ENCODE data around the gene PARP6.
"Not testable (repeated sequence)": the region's sequence is repeated elsewhere in the genome, so short reads cannot be mapped to it uniquely, and the experiment has no call there.

Gene PARP6

DNA sequence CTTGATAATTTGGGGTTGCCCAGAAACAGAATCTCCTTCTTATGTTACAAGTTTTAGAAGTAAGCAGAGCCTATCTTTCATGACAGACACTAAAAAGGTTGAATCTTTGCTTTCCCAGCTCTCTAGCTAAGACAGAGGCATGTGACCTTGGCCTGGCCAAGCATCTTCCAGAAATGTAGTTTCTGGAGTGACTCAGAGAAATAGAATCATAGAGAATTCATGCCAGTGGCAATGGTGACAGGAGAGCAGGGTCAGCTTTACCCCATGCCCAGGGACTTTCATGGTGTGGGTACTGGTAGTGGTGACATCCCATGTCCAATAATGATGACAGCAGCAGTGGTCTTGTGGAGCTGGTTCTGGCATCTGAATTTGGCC lies 4.0 kb upstream of the PARP6 start:
- Histone ChIP-seq H3K9me3 (ENCODE audit: control insufficient read depth, insufficient read depth, low read length) (no peaks in the 10 kb centered on the region), H3K9ac (ENCODE audit: low read depth, low read length) (no peak overlapping the region), H3K4me1 (ENCODE audit: control insufficient read depth, insufficient read depth, low read length) (peaks cover 8% of the 10 kb centered on the region), H3K4me3 (ENCODE audit: low read depth, low read length) (no peak overlapping the region), H3K36me3 (ENCODE audit: control insufficient read depth, insufficient read depth, low read length) (no peaks in the 10 kb centered on the region), H3K27ac (ENCODE audit: low read depth, low read length) (no peak overlapping the region), H3K27me3 (ENCODE audit: control insufficient read depth, insufficient read depth, low read length) (0 out of 2 replicates have a peak, but pooled peaks cover 7% of the 10 kb centered on the region)

DNA sequence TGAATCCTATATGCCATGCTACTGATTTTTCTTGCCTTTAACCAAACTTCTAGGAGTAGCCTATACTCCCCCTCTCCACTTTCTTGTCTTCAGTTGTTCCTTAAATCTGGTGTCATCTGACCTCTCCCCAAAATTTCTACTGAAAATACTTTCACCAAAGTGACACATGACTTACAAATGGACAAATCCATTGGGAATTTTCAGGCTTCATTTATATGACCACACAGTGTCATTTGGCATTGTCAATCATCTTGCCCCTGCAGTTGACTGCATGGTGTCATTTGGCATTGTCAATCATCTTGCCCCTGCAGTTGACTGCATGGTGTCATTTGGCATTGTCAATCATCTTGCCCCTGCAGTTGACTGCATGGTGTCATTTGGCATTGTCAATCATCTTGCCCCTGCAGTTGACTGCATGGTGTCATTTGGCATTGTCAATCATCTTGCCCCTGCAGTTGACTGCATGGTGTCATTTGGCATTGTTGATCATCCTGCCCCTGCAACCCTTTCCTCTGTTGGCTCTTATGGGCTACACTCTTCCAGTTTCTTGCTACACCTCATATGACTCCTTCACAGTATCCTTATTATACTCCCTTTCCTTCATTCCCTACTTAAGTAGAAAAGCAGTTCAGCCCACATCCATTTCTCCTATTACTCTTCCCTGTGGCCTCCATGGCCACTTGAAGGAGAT lies 3.4 kb upstream of the PARP6 start:
- not testable (repeated sequence) for H3K27ac ChIP-seq (ENCODE audit: low read depth, low read length); H3K36me3 ChIP-seq (ENCODE audit: control insufficient read depth, insufficient read depth, low read length); H3K4me3 ChIP-seq (ENCODE audit: low read depth, low read length); H3K9ac ChIP-seq (ENCODE audit: low read depth, low read length); H3K9me3 ChIP-seq (ENCODE audit: control insufficient read depth, insufficient read depth, low read length); H3K4me1 ChIP-seq (ENCODE audit: control insufficient read depth, insufficient read depth, low read length); H3K27me3 ChIP-seq (ENCODE audit: control insufficient read depth, insufficient read depth, low read length)

DNA sequence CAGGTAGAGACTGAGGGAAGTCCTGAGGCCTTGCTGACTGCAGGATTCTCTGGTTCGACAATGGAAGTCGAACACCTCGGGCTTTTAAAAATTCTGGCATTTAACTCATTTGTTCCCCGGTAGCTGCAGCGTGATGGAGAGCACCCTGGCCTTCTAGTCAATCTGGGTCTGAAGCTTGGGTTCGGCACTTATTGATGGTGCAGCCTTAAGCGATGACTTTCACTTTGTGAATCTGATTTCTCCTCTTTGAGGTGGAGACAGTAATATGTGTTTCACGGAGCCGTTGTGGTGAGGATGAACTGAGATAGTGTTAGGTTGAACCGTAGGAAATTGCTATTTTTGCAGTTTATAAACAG lies 621 bp upstream of the PARP6 start:
- peaks cover 14% of the 10 kb centered on the region for H3K36me3 ChIP-seq (ENCODE audit: control insufficient read depth, insufficient read depth, low read length)
- H3K4me1 ChIP-seq (ENCODE audit: control insufficient read depth, insufficient read depth, low read length): peaks cover 8% of the 10 kb centered on the region
- no peak overlapping the region for H3K27ac ChIP-seq (ENCODE audit: low read depth, low read length)
- no peaks in the 10 kb centered on the region for H3K9me3 ChIP-seq (ENCODE audit: control insufficient read depth, insufficient read depth, low read length)
- H3K4me3 ChIP-seq (ENCODE audit: low read depth, low read length): peak overlapping the region; percentile 80
- peak overlapping the region; percentile 22; the same call in 1 of the 2 replicates for H3K9ac ChIP-seq (ENCODE audit: low read depth, low read length)
- H3K27me3 ChIP-seq (ENCODE audit: control insufficient read depth, insufficient read depth, low read length): 0 out of 2 replicates have a peak, but pooled peaks cover 7% of the 10 kb centered on the region

DNA sequence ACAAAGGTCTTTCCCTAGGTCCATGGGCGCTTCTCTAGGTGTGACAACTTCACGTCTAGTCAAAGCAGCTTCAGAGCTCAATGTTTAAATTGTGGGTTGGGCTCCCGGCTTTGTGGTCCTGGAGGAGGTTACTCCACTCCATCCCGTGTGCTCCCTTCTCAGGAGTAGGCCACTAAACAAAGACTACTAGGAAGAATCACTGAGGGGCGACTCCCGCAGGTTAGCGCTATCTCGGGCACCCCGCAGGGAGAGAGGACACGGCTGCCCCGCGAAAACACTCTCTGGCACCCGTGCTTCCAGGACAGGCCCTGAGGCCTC lies 500 bp downstream of the PARP6 start:
- Histone ChIP-seq H3K9ac (ENCODE audit: low read depth, low read length) (peak overlapping the region; percentile 58), H3K4me3 (ENCODE audit: low read depth, low read length) (peak overlapping the region; percentile 80), H3K36me3 (ENCODE audit: control insufficient read depth, insufficient read depth, low read length) (peaks cover 23% of the 10 kb centered on the region), H3K4me1 (ENCODE audit: control insufficient read depth, insufficient read depth, low read length) (peaks cover 8% of the 10 kb centered on the region), H3K9me3 (ENCODE audit: control insufficient read depth, insufficient read depth, low read length) (no peaks in the 10 kb centered on the region), H3K27ac (ENCODE audit: low read depth, low read length) (peak overlapping the region; percentile 73), H3K27me3 (ENCODE audit: control insufficient read depth, insufficient read depth, low read length) (0 out of 2 replicates have a peak, but pooled peaks cover 7% of the 10 kb centered on the region)

GRCh38 chr15:72271221-72271620 lies 1.1 kb downstream of the PARP6 start:
- peak overlapping the region; percentile 80 for H3K4me3 ChIP-seq (ENCODE audit: low read depth, low read length)
- no peaks in the 10 kb centered on the region for H3K9me3 ChIP-seq (ENCODE audit: control insufficient read depth, insufficient read depth, low read length)
- H3K27ac ChIP-seq (ENCODE audit: low read depth, low read length): no peak overlapping the region
- H3K36me3 ChIP-seq (ENCODE audit: control insufficient read depth, insufficient read depth, low read length): peaks cover 29% of the 10 kb centered on the region
- H3K27me3 ChIP-seq (ENCODE audit: control insufficient read depth, insufficient read depth, low read length): 0 out of 2 replicates have a peak, but pooled peaks cover 3% of the 10 kb centered on the region
- H3K4me1 ChIP-seq (ENCODE audit: control insufficient read depth, insufficient read depth, low read length): peaks cover 8% of the 10 kb centered on the region
- no peak overlapping the region for H3K9ac ChIP-seq (ENCODE audit: low read depth, low read length)

DNA sequence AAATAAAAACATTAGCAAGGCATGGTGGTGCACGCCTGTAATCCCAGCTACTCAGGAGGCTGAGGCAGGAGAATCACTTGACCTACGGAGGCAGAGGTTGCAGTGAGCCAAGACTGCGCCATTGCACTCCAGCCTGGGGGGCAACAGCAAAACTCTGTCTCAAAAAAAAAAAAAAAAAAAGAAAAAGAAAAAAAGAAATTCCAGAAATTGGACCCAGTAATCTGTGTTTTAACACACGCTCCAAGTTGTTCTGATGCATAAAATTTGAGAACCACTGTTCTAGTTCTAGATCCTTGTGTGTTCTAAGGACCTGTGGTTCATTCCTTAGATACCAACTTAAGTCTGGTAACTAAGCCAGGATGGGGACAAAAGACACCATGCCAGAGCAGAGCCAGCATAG lies 2.6 kb downstream of the PARP6 start:
- Histone ChIP-seq H3K4me3 (ENCODE audit: low read depth, low read length) (no peak overlapping the region), H3K27me3 (ENCODE audit: control insufficient read depth, insufficient read depth, low read length) (no peaks in the 10 kb centered on the region), H3K27ac (ENCODE audit: low read depth, low read length) (no peak overlapping the region), H3K36me3 (ENCODE audit: control insufficient read depth, insufficient read depth, low read length) (peaks cover 44% of the 10 kb centered on the region), H3K9ac (ENCODE audit: low read depth, low read length) (no peak overlapping the region), H3K9me3 (ENCODE audit: control insufficient read depth, insufficient read depth, low read length) (no peaks in the 10 kb centered on the region), H3K4me1 (ENCODE audit: control insufficient read depth, insufficient read depth, low read length) (peaks cover 8% of the 10 kb centered on the region)

GRCh38 chr15:72265031-72265430 lies 7.3 kb downstream of the PARP6 start:
- no peak overlapping the region for H3K27ac ChIP-seq (ENCODE audit: low read depth, low read length)
- H3K9me3 ChIP-seq (ENCODE audit: control insufficient read depth, insufficient read depth, low read length): no peaks in the 10 kb centered on the region
- H3K27me3 ChIP-seq (ENCODE audit: control insufficient read depth, insufficient read depth, low read length): no peaks in the 10 kb centered on the region
- H3K9ac ChIP-seq (ENCODE audit: low read depth, low read length): no peak overlapping the region
- H3K4me1 ChIP-seq (ENCODE audit: control insufficient read depth, insufficient read depth, low read length): no peaks in the 10 kb centered on the region
- H3K36me3 ChIP-seq (ENCODE audit: control insufficient read depth, insufficient read depth, low read length): peaks cover 82% of the 10 kb centered on the region
- H3K4me3 ChIP-seq (ENCODE audit: low read depth, low read length): no peak overlapping the region

GRCh38 chr15:72252663-72253299 lies 19.6 kb downstream of the PARP6 start:
- no peaks in the 10 kb centered on the region for H3K9me3 ChIP-seq (ENCODE audit: control insufficient read depth, insufficient read depth, low read length)
- H3K36me3 ChIP-seq (ENCODE audit: control insufficient read depth, insufficient read depth, low read length): peaks cover 93% of the 10 kb centered on the region
- H3K27ac ChIP-seq (ENCODE audit: low read depth, low read length): no peak overlapping the region
- no peaks in the 10 kb centered on the region for H3K4me1 ChIP-seq (ENCODE audit: control insufficient read depth, insufficient read depth, low read length)
- no peak overlapping the region for H3K9ac ChIP-seq (ENCODE audit: low read depth, low read length)
- H3K4me3 ChIP-seq (ENCODE audit: low read depth, low read length): no peak overlapping the region
- H3K27me3 ChIP-seq (ENCODE audit: control insufficient read depth, insufficient read depth, low read length): no peaks in the 10 kb centered on the region

DNA sequence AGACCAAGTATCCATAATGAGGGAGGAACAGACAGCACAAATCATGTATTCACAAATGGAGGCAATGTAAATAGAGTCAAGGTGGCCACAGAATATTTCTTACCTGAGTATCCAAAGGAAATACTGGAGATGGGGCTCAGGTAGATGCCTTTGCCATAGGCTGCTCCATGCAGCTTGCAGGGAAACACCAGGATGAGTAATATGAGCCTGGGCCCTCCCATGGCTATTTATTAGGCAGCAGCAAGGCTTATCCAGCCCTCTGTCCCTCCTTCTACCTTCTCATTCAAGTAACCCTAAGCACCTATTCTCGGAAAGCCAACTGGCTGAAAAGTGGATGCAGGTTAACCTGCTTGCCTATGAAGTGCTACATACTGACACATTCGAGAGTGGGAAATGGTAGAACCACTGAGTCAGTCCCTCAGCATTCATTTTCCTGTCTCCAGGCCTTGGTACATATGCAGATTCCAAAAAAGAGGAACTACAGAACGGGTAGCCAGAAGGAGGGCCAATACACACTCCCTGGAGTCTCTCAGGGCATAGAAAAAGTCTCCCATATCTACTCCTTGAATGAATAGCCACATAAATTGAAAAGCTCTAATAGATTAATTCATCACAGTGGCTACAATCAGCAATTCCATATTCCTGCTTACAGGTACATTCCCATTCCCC lies 23.1 kb downstream of the PARP6 start:
- H3K4me3 ChIP-seq (ENCODE audit: low read depth, low read length): no peak overlapping the region
- H3K27me3 ChIP-seq (ENCODE audit: control insufficient read depth, insufficient read depth, low read length): peaks cover 15% of the 10 kb centered on the region
- no peak overlapping the region for H3K9ac ChIP-seq (ENCODE audit: low read depth, low read length)
- no peaks in the 10 kb centered on the region for H3K9me3 ChIP-seq (ENCODE audit: control insufficient read depth, insufficient read depth, low read length)
- no peaks in the 10 kb centered on the region for H3K4me1 ChIP-seq (ENCODE audit: control insufficient read depth, insufficient read depth, low read length)
- peaks cover 72% of the 10 kb centered on the region for H3K36me3 ChIP-seq (ENCODE audit: control insufficient read depth, insufficient read depth, low read length)
- no peak overlapping the region for H3K27ac ChIP-seq (ENCODE audit: low read depth, low read length)

DNA sequence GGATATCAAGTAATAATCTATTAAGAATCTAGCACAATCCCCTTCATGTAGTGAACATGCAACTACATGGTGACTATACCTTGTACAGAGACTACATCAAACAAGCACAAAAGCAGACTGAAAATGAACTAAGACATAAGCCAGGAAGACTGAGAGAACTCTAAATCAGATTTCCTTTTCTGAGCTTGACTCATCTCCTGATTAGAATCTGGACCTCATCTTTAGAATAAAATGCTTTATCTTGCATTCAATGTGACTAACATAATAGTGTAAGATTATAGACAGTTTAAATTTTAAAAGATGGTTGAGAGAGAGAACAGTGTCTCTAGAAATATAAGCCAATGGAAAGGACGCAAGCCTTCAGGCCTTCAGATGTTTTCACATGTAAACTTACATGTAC lies 23.8 kb downstream of the PARP6 start:
- Histone ChIP-seq H3K4me1 (ENCODE audit: control insufficient read depth, insufficient read depth, low read length) (peaks cover 2% of the 10 kb centered on the region; the same call in 1 of the 2 replicates), H3K27me3 (ENCODE audit: control insufficient read depth, insufficient read depth, low read length) (peaks cover 23% of the 10 kb centered on the region), H3K27ac (ENCODE audit: low read depth, low read length) (no peak overlapping the region), H3K4me3 (ENCODE audit: low read depth, low read length) (no peak overlapping the region), H3K9ac (ENCODE audit: low read depth, low read length) (no peak overlapping the region), H3K36me3 (ENCODE audit: control insufficient read depth, insufficient read depth, low read length) (peaks cover 72% of the 10 kb centered on the region), H3K9me3 (ENCODE audit: control insufficient read depth, insufficient read depth, low read length) (no peaks in the 10 kb centered on the region)

DNA sequence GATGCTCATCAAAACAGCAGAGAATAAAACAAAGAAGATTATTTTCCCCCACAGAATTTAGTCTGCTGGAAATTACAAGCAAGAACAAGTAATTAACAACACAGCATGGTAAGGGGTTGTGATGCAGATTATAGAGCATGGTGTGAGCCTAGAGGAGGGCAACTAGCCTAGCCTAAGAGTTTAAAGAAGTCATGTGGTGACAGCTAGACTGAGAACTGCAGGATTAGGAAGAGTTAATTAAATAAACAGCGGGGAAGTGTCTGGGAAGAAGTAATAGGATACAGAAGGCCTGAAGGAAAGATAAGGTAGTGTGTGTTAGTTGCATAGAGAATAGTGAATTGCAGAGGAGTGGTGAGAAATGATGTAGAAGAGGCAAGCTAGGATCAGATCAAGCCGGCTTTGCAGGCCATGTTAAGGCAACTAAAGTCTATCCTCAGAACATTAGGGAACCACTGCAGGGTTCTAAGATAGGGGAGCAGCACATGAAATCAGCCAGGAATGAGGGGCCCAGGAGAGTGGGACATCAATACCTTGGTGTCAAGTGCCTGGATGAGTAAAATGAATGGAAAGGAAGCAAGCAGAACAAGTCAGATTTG lies 29.5 kb downstream of the PARP6 start:
- no peak overlapping the region for H3K4me3 ChIP-seq (ENCODE audit: low read depth, low read length)
- H3K27ac ChIP-seq (ENCODE audit: low read depth, low read length): peak overlapping the region; percentile 49
- no peak overlapping the region for H3K9ac ChIP-seq (ENCODE audit: low read depth, low read length)
- no peaks in the 10 kb centered on the region for H3K9me3 ChIP-seq (ENCODE audit: control insufficient read depth, insufficient read depth, low read length)
- H3K4me1 ChIP-seq (ENCODE audit: control insufficient read depth, insufficient read depth, low read length): peaks cover 15% of the 10 kb centered on the region
- H3K27me3 ChIP-seq (ENCODE audit: control insufficient read depth, insufficient read depth, low read length): peaks cover 66% of the 10 kb centered on the region
- H3K36me3 ChIP-seq (ENCODE audit: control insufficient read depth, insufficient read depth, low read length): peaks cover 52% of the 10 kb centered on the region

All from HUES48 (cell line).